ENCODE results near the gene P3H4.

DNA sequence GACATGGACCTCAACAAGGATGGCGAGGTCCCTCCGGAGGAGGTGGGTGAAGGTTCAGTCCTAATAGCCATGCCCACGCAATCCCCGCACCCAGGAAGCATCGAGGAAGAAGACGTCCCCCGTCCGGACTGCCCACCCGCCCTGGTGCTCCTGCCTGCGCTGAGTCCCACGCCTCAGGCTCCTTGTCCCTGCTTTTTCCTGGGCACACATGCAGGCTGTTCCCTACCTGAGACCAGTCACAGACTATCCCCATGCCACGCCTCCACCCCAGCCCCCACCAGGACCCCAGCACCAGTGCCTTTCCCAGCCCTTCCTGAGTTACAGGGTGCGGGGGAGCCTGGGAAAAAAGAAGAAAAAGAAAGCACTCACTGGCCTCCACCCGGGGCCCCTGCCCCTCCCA, 10.0 kb upstream of the P3H4 start:
- TF ChIP-seq POLR2AphosphoS5 (IDR thresholded peaks at IDR 0.05; ENCODE audit: low read depth, low read length), result no peak
- TF ChIP-seq, protein P1, sequence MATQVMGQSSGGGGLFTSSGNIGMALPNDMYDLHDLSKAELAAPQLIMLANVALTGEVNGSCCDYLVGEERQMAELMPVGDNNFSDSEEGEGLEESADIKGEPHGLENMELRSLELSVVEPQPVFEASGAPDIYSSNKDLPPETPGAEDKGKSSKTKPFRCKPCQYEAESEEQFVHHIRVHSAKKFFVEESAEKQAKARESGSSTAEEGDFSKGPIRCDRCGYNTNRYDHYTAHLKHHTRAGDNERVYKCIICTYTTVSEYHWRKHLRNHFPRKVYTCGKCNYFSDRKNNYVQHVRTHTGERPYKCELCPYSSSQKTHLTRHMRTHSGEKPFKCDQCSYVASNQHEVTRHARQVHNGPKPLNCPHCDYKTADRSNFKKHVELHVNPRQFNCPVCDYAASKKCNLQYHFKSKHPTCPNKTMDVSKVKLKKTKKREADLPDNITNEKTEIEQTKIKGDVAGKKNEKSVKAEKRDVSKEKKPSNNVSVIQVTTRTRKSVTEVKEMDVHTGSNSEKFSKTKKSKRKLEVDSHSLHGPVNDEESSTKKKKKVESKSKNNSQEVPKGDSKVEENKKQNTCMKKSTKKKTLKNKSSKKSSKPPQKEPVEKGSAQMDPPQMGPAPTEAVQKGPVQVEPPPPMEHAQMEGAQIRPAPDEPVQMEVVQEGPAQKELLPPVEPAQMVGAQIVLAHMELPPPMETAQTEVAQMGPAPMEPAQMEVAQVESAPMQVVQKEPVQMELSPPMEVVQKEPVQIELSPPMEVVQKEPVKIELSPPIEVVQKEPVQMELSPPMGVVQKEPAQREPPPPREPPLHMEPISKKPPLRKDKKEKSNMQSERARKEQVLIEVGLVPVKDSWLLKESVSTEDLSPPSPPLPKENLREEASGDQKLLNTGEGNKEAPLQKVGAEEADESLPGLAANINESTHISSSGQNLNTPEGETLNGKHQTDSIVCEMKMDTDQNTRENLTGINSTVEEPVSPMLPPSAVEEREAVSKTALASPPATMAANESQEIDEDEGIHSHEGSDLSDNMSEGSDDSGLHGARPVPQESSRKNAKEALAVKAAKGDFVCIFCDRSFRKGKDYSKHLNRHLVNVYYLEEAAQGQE (IDR thresholded peaks at IDR 0.05; ENCODE audit: insufficient read depth in 1 of 2, low read depth in 2 of 2, low read length in 2 of 2), result no peak
- no peak for TF ChIP-seq TAF1 (IDR thresholded peaks at IDR 0.05; ENCODE audit: borderline replicate concordance, insufficient read depth, low read length)
- TF ChIP-seq FOXP2 (optimal IDR thresholded peaks at IDR 0.05; ENCODE audit: borderline replicate concordance, extremely low read depth, extremely low read length, insufficient read depth), result no peak
